MG63 (cell line): ENCODE measurements around the gene PAF1. TPM values are rescaled to one million over a fixed set of nuclear protein-coding genes. Genes with fewer than 3 reads are reported as not detected.

Source experiments
- DNase-seq: peaks from one replicate; pipeline ENCODE4 v3.0.0-alpha.2; 2020
- H3K27me3 ChIP-seq: fragments of 250-450 bp; sonication (Bioruptor Pico); 2 replicates; pipeline ENCODE4 v1.5.1; 2020; ENCODE audit warnings: mild to moderate bottlenecking, moderate library complexity
- H3K36me3 ChIP-seq: fragments of 250-450 bp; sonication (Bioruptor Pico); 2 replicates; pipeline ENCODE4 v1.5.1; 2020; ENCODE audit warnings: mild to moderate bottlenecking, moderate library complexity
- H3K4me3 ChIP-seq: fragments of 250-450 bp; sonication (Bioruptor Pico); 2 replicates; pipeline ENCODE4 v1.5.1; 2020; ENCODE audit warnings: mild to moderate bottlenecking, moderate library complexity
- H3K9me3 ChIP-seq: fragments of 250-450 bp; sonication (Bioruptor Pico); 2 replicates; pipeline ENCODE4 v1.5.1; 2020; ENCODE audit warnings: mild to moderate bottlenecking, moderate library complexity
- total RNA-seq: library from RNA; depleted of rRNA; stranded (reverse); fragments of >200 nt; shearing (Covaris generic); gene quantifications from 2 replicates; pipeline ENCODE4 v1.2.3, GENCODE V29; 2014; ENCODE audit warnings: low replicate concordance

The PAF1 gene
- total RNA-seq, 1 experiment from 2014 or later = 62.0 TPM

DNA sequence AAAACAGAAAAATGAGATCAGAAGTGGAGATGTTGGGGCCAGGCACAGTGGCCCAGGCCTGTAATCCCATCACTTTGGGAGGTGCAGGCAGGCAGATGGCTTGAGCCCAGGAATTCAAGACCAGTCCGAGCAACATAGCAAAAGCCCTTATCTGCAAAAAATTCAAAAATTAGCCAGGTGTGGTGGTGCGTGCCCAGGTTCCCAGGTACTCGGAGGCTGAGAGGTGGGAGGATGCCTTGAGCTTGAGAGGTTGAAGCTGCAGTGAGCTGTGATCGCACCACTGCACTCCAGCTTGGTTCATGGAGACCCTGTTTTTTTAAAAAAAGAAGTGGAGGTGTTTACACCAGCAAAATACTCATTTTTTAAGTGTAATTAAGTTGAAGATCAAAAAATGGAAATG, 9.2 kb upstream of the PAF1 start:
- Histone ChIP-seq H3K4me3 (no peak overlapping the region), H3K36me3 (peaks cover 27% of the 10 kb centered on the region), H3K27me3 (no peaks in the 10 kb centered on the region), H3K9me3 (no peaks in the 10 kb centered on the region)
- no peak for DNase-seq

DNA sequence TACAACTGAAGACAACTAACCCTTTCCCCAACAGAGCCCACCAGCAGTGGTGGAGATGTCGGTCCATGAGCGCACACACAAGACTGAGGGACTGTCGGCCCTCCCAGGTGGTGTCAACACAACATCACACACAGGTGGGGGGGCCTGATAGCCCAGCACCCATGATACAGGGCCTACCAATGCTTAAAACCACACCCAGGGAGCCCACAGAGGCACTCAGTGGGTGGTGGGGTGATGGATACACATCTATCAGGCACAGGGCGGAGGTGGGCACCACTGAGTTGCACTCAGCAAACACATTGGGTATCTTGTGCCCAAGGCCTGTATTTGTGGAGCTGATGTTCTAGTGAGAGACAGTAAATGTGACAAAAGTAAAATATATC, 8.8 kb upstream of the PAF1 start:
- no peak for DNase-seq
- H3K4me3 ChIP-seq = no peak overlapping the region
- H3K9me3 ChIP-seq = no peaks in the 10 kb centered on the region
- no peaks in the 10 kb centered on the region for H3K27me3 ChIP-seq
- H3K36me3 ChIP-seq = peaks cover 30% of the 10 kb centered on the region

- peak; percentile 78 for DNase-seq
- H3K9me3 ChIP-seq = no peaks in the 10 kb centered on the region
- H3K36me3 ChIP-seq = peaks cover 38% of the 10 kb centered on the region
- no peaks in the 10 kb centered on the region for H3K27me3 ChIP-seq
- H3K4me3 ChIP-seq = no peak overlapping the region
Measured at GRCh38 chr19:39398297-39398864, 7.5 kb upstream of the PAF1 start.

- no peaks in the 10 kb centered on the region for H3K9me3 ChIP-seq
- H3K36me3 ChIP-seq = peaks cover 40% of the 10 kb centered on the region
- no peak overlapping the region for H3K4me3 ChIP-seq
- peak; percentile 80 for DNase-seq
- no peaks in the 10 kb centered on the region for H3K27me3 ChIP-seq
Measured at GRCh38 chr19:39397360-39398296, 6.7 kb upstream of the PAF1 start.

DNA sequence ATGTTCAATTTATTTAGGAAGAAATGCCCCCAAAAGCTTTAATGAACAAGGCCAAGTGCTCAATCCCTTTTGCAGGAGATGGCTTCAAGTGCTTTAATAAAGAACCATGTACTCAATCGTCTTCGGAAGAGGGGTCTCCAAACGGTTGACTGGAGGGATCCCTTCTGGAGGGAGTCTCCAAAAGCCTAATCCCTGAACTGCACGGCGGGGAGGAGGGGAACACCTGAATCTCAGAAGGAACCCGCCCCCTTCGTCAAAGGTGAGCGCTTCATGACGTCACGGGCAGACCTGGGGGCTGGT, 505 bp downstream of the PAF1 start:
- Histone ChIP-seq H3K27me3 (no peaks in the 10 kb centered on the region), H3K9me3 (no peaks in the 10 kb centered on the region), H3K4me3 (peak overlapping the region; percentile 98), H3K36me3 (peaks cover 57% of the 10 kb centered on the region)
- DNase-seq = no peak

DNA sequence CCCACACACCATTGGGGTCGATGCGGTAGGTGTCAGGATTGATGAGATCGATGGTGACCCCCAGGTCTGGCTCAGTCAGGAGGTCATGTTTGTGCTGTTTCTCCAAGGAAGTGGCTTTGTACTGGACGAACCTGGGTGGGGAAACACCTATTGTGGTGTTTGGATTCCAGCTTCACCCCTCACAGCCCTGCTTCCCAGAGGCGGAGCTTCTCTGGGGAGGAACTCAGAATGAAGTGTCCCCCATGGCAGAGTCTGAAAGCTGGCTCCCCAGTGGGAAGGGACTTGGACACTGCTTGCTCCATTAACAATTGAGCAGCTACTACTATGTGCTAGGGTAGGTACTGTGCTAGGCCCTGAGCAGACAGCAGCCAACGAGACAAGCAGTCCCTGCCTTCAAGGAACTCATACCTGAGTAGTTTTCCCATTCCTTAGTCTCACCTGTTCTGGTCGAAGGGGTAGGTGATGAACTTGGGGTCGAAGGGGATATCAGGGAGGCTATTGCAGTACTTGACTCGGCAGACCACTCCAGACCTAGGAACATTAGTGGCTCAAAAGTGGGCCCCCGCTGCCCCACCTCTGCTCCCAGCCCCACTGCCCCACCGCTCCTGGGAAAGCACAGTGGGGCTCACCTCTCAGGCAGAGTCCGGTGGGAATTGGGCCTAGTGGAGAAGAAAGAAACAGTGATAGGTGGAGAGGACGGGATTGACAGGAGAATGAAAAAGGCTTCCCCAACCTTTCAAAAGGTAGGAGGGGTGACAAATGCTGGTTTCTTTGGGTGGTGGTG, 1.1 kb downstream of the PAF1 start:
- no peak for DNase-seq
- peaks cover 58% of the 10 kb centered on the region for H3K36me3 ChIP-seq
- no peaks in the 10 kb centered on the region for H3K27me3 ChIP-seq
- peak overlapping the region; percentile 98 for H3K4me3 ChIP-seq
- no peaks in the 10 kb centered on the region for H3K9me3 ChIP-seq

DNA sequence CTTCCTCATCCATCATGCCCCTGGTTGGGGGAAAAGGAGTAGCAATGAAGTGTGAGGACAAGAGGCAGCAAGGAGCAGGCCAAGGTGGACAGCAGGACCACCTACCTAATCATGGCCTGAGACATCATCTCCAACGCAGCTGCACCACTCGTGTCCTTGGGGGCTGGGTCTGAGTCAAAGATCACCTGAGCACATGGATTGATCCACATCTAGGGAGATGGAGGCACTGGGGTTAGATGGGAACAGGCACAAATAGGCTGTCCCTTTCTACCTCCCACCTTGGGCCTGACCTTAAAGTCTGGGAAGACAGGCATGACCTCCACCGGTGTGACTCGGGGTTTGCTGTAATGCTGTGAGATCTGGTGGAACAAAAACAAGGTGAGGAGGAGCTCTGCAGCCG, 2.2 kb downstream of the PAF1 start:
- Histone ChIP-seq H3K27me3 (no peaks in the 10 kb centered on the region), H3K9me3 (no peaks in the 10 kb centered on the region), H3K36me3 (peaks cover 59% of the 10 kb centered on the region), H3K4me3 (no peak overlapping the region)
- DNase-seq = no peak

DNA sequence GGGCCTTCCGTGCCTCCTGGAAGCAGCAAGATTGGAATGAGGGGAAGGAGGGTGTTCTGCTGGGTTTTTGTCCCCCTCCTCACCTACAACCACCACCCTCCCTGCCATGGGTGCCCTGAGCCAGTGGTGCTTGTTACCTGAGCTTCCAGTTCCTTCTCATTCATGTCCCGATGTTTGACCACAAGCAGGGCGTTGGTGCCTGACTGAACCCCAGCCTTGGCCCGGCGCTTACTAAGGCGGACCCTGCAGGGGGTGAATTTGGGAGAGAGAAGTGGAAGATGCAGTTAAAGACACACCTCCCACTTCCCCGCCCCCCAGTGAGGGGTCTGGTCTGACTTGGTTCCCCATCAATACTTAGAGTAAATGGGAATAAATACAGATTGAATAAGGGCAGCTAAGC, 4.3 kb downstream of the PAF1 start:
- H3K4me3 ChIP-seq = no peak overlapping the region
- peaks cover 64% of the 10 kb centered on the region for H3K36me3 ChIP-seq
- H3K9me3 ChIP-seq = no peaks in the 10 kb centered on the region
- no peaks in the 10 kb centered on the region for H3K27me3 ChIP-seq
- DNase-seq = no peak

- H3K36me3 ChIP-seq = peaks cover 71% of the 10 kb centered on the region
- H3K9me3 ChIP-seq = no peaks in the 10 kb centered on the region
- no peaks in the 10 kb centered on the region for H3K27me3 ChIP-seq
- H3K4me3 ChIP-seq = no peak overlapping the region
- DNase-seq = no peak
Measured at GRCh38 chr19:39385629-39386411, 5.1 kb downstream of the PAF1 start.

DNA sequence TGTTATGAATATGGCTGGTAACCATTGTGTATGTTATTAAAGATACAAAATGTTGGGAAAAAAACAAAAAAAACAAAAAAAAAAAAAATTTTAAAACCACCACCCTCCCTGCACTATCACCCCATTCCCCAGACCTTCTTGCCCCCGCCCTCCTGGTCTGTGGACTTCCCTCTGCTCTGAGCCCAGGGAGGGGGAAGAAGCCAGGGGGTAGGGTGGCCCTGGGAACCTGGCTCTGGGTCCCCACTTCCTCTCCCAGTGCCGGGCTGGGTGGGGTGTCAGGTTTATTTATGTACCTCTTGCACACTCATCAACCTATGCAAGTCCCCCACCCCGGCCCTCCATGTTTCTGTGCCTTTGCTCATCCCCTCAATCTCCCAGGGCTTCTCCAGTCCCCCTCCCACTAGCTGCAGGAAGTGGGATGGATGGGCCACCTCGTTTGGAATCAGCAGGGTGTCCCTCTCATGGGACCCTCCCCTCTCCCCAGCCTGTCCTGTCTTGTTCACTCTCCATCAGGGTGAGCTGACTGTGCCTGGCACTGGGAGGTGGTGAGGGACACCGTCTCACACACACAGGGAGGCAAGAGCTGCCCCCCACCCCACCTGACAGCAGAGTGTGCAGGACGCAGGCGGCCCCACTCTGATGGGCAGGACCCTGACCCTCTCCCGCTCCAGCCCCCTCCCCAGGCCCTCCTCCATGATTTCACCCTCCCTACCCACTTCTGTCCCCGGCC, 5.9 kb downstream of the PAF1 start:
- H3K27me3 ChIP-seq = no peaks in the 10 kb centered on the region
- DNase-seq = no peak
- no peak overlapping the region for H3K4me3 ChIP-seq
- H3K9me3 ChIP-seq = no peaks in the 10 kb centered on the region
- peaks cover 77% of the 10 kb centered on the region for H3K36me3 ChIP-seq

DNA sequence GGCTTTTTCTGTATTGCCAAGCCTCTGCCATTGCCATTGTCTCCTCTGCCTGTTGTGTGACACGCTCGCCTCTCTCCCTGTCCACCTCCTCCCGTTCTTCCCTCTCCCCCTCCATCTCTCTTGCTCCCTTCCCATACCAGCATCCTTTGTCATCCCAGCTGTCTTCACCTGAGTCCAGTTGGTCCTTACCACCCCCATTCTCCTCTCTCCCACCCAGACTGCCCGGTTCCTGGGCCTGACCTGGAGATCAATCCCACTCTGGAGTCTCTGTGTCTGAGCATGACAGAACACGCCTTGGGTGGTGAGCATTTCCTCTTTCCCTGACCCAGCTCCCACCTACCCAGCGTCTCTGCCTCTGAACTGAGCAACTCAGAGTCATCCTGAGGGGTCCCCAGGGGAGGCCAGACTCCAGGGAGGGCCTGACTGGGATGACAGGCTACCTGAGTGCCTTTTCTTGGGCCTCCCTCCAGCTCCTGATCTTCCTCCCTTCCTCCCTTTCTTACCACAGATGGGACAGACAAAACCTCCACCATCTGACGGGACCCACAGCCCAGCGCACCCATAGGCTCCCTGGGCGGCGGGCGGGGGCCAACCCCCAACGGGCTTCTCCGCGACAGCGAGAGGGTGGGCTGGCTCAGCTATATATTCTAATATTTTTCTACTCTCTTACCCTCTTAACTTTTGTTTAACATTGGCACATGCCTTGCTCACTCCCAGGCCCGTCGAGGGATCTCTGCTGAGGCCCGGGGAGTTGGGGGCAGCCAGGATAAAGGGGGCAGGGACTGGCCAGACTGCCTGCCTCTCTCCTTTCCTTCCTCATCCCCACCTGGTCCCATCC, 7.7 kb downstream of the PAF1 start:
- Histone ChIP-seq H3K27me3 (no peaks in the 10 kb centered on the region), H3K4me3 (no peak overlapping the region), H3K9me3 (no peaks in the 10 kb centered on the region), H3K36me3 (peaks cover 77% of the 10 kb centered on the region)
- DNase-seq = no peak

DNA sequence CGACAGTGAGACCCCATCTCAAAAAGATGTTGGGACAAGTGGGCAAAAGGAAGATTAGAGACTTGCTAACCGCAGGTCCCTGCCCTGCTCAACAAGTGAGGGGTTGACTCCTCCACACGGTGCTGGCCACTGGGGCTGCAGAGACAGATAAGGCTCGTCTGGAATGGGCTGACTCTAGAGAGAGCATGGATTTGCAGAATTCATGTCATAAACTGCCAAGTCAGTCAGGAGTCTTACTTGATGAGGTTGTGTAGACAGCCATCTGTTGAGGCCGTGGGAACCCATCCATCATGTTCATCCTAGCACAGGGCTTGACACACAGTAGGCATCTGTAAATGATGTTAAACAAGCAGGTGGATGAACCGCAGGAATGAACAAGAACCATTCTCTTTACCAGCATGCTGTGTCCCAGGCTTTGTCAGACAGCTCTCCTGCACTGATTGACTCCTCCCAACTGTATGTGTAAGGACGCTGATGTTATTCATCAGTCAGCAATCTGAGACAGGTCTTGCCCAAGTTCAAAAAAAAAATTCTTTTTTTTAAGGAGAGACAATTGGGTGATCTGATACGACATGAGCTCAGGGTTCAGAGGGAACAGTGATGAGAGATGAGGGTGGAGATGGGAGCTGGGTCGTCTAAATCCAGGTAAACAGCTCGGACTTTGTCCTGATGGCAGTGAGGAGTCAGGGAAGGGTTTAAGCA, 8.8 kb downstream of the PAF1 start:
- no peaks in the 10 kb centered on the region for H3K9me3 ChIP-seq
- peaks cover 79% of the 10 kb centered on the region for H3K36me3 ChIP-seq
- no peaks in the 10 kb centered on the region for H3K27me3 ChIP-seq
- DNase-seq = no peak
- no peak overlapping the region for H3K4me3 ChIP-seq

GRCh38 chr19:39380521-39381502, 10.1 kb downstream of the PAF1 start:
- no peaks in the 10 kb centered on the region for H3K27me3 ChIP-seq
- no peak for DNase-seq
- H3K9me3 ChIP-seq = no peaks in the 10 kb centered on the region
- H3K4me3 ChIP-seq = no peak overlapping the region
- H3K36me3 ChIP-seq = peaks cover 79% of the 10 kb centered on the region

DNA sequence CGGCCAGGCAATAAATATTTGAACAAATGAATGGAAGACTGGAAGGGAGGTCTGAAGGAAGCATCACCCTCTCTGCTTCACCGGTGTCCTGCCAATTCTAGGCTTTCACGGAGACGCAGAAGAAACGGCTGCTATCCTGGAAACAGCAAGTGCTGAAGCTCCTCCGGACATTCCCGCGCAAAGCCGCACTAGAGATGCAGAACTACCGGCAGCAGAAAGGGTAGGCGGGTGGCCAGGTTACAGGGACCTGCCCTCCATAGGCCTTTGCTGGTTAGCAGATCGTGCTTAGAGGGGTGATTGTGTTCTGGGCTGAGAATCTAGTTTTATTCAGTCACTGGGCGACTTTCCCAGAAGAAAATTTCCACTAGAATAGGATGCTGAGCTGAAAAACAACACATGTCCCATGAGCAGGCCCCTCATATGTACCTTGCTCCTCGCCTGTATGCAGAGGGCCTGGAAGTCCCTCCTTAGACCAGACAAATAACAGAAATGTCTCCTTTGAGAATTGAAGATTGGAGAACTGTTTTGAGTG, 11.0 kb downstream of the PAF1 start:
- Histone ChIP-seq H3K27me3 (no peaks in the 10 kb centered on the region), H3K4me3 (no peak overlapping the region), H3K36me3 (peaks cover 80% of the 10 kb centered on the region), H3K9me3 (no peaks in the 10 kb centered on the region)
- no peak for DNase-seq
